Measurements from ENCODE around the gene THSD7A. TPM values are rescaled to one million over a fixed set of nuclear protein-coding genes. Genes with fewer than 3 reads are reported as not detected.

The THSD7A gene
- total RNA-seq, 1 experiment from 2014 or later: 0.64 TPM

DNA sequence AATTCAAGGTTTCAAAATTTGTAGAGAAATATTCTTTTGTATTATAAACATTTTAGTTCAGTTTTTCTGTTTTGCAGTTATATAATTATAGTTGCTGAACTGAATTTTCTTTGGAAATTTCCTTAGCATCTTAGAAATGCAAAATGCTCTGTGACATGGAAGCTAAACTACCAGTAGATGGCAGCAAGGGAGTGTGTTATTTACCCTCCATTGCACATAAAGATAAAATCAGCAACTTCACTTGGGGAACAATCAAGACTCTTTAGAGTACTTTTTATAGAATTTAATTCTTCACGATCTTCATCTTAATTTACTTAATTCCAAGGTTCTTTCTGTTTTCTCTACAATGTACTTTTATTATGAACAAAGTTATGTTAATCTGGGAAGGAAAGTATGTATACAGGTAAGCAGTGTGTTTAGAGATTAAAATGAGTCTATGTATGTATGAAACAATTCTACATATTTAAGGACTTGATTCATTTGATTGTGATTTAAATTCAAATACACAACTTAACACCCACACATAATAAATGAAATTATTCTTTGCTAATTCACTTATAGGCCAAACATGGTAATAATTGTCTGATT is 404.2 kb downstream of the THSD7A start:
- CTCF ChIA-PET: no interaction called here
- H3K4me1 ChIP-seq (ENCODE audit: insufficient read depth, low read length, poor library complexity, severe bottlenecking): no peaks in the 10 kb centered on the region

GRCh38 chr7:11424006-11424405 is 408.0 kb downstream of the THSD7A start:
- DNase-seq (ENCODE audit: low spot score): no peak
- Histone ChIP-seq H3K36me3 (ENCODE audit: insufficient read depth, low read length, poor library complexity, severe bottlenecking) (no peaks in the 10 kb centered on the region), H3K27me3 (replicated peaks; ENCODE audit: insufficient read depth, low read depth, low read length, poor library complexity) (no peaks in the 10 kb centered on the region), H3K4me1 (ENCODE audit: insufficient read depth, low read length, poor library complexity, severe bottlenecking) (no peaks in the 10 kb centered on the region), H3K4me3 (ENCODE audit: low read depth, low read length, poor library complexity, severe bottlenecking) (no peak overlapping the region), H3K9me3 (ENCODE audit: low read depth, low read length, poor library complexity, severe bottlenecking) (no peaks in the 10 kb centered on the region), H3K27ac (ENCODE audit: low read depth, low read length, poor library complexity, severe bottlenecking) (no peak overlapping the region)
- intact Hi-C loops (cut with micrococcal nuclease; ENCODE audit: unreplicated experiment): no loop called here
- TF ChIP-seq, protein P1, sequence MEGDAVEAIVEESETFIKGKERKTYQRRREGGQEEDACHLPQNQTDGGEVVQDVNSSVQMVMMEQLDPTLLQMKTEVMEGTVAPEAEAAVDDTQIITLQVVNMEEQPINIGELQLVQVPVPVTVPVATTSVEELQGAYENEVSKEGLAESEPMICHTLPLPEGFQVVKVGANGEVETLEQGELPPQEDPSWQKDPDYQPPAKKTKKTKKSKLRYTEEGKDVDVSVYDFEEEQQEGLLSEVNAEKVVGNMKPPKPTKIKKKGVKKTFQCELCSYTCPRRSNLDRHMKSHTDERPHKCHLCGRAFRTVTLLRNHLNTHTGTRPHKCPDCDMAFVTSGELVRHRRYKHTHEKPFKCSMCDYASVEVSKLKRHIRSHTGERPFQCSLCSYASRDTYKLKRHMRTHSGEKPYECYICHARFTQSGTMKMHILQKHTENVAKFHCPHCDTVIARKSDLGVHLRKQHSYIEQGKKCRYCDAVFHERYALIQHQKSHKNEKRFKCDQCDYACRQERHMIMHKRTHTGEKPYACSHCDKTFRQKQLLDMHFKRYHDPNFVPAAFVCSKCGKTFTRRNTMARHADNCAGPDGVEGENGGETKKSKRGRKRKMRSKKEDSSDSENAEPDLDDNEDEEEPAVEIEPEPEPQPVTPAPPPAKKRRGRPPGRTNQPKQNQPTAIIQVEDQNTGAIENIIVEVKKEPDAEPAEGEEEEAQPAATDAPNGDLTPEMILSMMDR (conservative IDR thresholded peaks at IDR 0.05; ENCODE audit: low read depth, low read length): no peak
- no peak for TF ChIP-seq EZH2 (IDR thresholded peaks at IDR 0.05; ENCODE audit: borderline replicate concordance, low read depth, low read length, poor library complexity, severe bottlenecking)
- CTCF ChIA-PET: no interaction called here
- no TSS peak for BruUV-seq (replicated peaks)
- POLR2A ChIA-PET (ENCODE audit: low non-redundant PET): no interaction called here

More for the DNA sequence above, 404.2 kb downstream of the THSD7A start:
- Histone ChIP-seq H3K9me3 (ENCODE audit: low read depth, low read length, poor library complexity, severe bottlenecking) (no peaks in the 10 kb centered on the region), H3K27me3 (replicated peaks; ENCODE audit: insufficient read depth, low read depth, low read length, poor library complexity) (no peaks in the 10 kb centered on the region), H3K27ac (ENCODE audit: low read depth, low read length, poor library complexity, severe bottlenecking) (no peak overlapping the region), H3K36me3 (ENCODE audit: insufficient read depth, low read length, poor library complexity, severe bottlenecking) (no peaks in the 10 kb centered on the region), H3K4me3 (ENCODE audit: low read depth, low read length, poor library complexity, severe bottlenecking) (no peak overlapping the region)
- no TSS peak for BruUV-seq (replicated peaks)
- intact Hi-C loops (cut with micrococcal nuclease; ENCODE audit: unreplicated experiment): loop anchor here (1.0 to 5.0 kb wide), 5 partner anchors 131 to 1065 kb away; partner anchors contain the start of gene THSD7A
- DNase-seq (ENCODE audit: low spot score): peak; percentile 74
- POLR2A ChIA-PET (ENCODE audit: low non-redundant PET): no interaction called here
- no peak for TF ChIP-seq EZH2 (IDR thresholded peaks at IDR 0.05; ENCODE audit: borderline replicate concordance, low read depth, low read length, poor library complexity, severe bottlenecking)
- TF ChIP-seq, protein P1 (conservative IDR thresholded peaks at IDR 0.05; ENCODE audit: low read depth, low read length): peak; percentile 87

- Histone ChIP-seq H3K27ac (ENCODE audit: low read depth, low read length, poor library complexity, severe bottlenecking) (no peak overlapping the region), H3K4me1 (ENCODE audit: insufficient read depth, low read length, poor library complexity, severe bottlenecking) (no peaks in the 10 kb centered on the region), H3K9me3 (ENCODE audit: low read depth, low read length, poor library complexity, severe bottlenecking) (no peaks in the 10 kb centered on the region), H3K36me3 (ENCODE audit: insufficient read depth, low read length, poor library complexity, severe bottlenecking) (no peaks in the 10 kb centered on the region), H3K4me3 (ENCODE audit: low read depth, low read length, poor library complexity, severe bottlenecking) (no peak overlapping the region), H3K27me3 (replicated peaks; ENCODE audit: insufficient read depth, low read depth, low read length, poor library complexity) (no peaks in the 10 kb centered on the region)
- ChIA-PET POLR2A (ENCODE audit: low non-redundant PET) (no interaction called here), CTCF (no interaction called here)
- TF ChIP-seq, protein P1 (conservative IDR thresholded peaks at IDR 0.05; ENCODE audit: low read depth, low read length): no peak
- no peak for TF ChIP-seq EZH2 (IDR thresholded peaks at IDR 0.05; ENCODE audit: borderline replicate concordance, low read depth, low read length, poor library complexity, severe bottlenecking)
- intact Hi-C loops (cut with micrococcal nuclease; ENCODE audit: unreplicated experiment): no loop called here
- DNase-seq (ENCODE audit: low spot score): no peak
- BruUV-seq (replicated peaks): no TSS peak
Measured at GRCh38 chr7:11420049-11420448, 411.9 kb downstream of the THSD7A start.
